ENCODE data around the gene LBHD1. TPM values are rescaled to one million over a fixed set of nuclear protein-coding genes. Genes with fewer than 3 reads are reported as not detected.

Gene LBHD1
- polyA plus RNA-seq, 3 donors: 1.9 to 9.1 (median 2.9) TPM

DNA sequence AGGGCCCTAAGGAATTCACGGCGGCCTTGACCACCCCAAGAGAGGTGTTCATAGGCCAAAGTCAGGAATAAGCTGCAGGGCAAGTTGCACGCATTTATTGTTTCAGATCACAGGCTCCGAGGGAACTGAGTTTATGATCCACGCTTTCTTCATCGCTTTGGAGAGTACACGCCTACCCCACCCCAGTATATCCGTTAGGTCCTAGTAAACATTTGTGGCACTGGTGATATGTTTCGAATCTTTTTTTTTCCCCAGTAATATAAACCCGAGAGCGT, 26.5 kb downstream of the LBHD1 start:
- Histone ChIP-seq H3K27ac (ENCODE audit: low read depth in 1 of 2, low read length in 2 of 2) (peak overlapping the region; percentile 74 to 90), H3K27me3 (ENCODE audit: control insufficient read depth in 2 of 2, insufficient read depth in 2 of 2, low read length in 2 of 2) (no peaks in the 10 kb centered on the region), H3K4me3 (replicated peaks in 1 of 3; ENCODE audit: low read depth in 2 of 3, low read length in 3 of 3) (peak overlapping the region; percentile 91 to 99 (median 91)), H2AFZ (ENCODE audit: insufficient read depth, low read depth, low read length, poor library complexity, severe bottlenecking) (peak overlapping the region; percentile 84), H3K79me2 (ENCODE audit: insufficient read depth, low read length) (peaks cover 72% of the 10 kb centered on the region), H3K4me2 (replicated peaks; ENCODE audit: extremely low read depth, low read length, poor library complexity, severe bottlenecking) (peak overlapping the region; percentile 98), H3K4me1 (ENCODE audit: control insufficient read depth in 1 of 2, insufficient read depth in 2 of 2, low read length in 2 of 2) (peaks cover 16 to 24% of the 10 kb centered on the region in 2 donors), H3K9me3 (replicated peaks in 1 of 2; ENCODE audit: control insufficient read depth in 1 of 2, insufficient read depth in 1 of 2, low read length in 2 of 2) (no peaks in the 10 kb centered on the region), H3K36me3 (replicated peaks in 1 of 2; ENCODE audit: control insufficient read depth in 1 of 2, insufficient read depth in 2 of 2, low read length in 2 of 2) (peaks cover 25 to 45% of the 10 kb centered on the region in 2 donors), H4K20me1 (ENCODE audit: insufficient read depth, low read length) (peaks cover 4% of the 10 kb centered on the region), H3K9ac (ENCODE audit: insufficient read depth, low read length, poor library complexity, severe bottlenecking) (peak overlapping the region; percentile 96)
- Mint-ChIP-seq H3K27ac (peak overlapping the region; percentile 85 to 98 (median 91)), H3K9me3 (no peaks in the 10 kb centered on the region), H3K27me3 (ENCODE audit: low read depth in 3 of 3) (peaks cover 0 to 4% (median 0%) of the 10 kb centered on the region in 3 donors), H3K36me3 (peaks cover 20 to 41% of the 10 kb centered on the region in 2 donors), H3K4me1 (peaks cover 21% of the 10 kb centered on the region), H3K4me3 (peak overlapping the region; percentile 87 to 94)
- TF ChIP-seq, protein P1, sequence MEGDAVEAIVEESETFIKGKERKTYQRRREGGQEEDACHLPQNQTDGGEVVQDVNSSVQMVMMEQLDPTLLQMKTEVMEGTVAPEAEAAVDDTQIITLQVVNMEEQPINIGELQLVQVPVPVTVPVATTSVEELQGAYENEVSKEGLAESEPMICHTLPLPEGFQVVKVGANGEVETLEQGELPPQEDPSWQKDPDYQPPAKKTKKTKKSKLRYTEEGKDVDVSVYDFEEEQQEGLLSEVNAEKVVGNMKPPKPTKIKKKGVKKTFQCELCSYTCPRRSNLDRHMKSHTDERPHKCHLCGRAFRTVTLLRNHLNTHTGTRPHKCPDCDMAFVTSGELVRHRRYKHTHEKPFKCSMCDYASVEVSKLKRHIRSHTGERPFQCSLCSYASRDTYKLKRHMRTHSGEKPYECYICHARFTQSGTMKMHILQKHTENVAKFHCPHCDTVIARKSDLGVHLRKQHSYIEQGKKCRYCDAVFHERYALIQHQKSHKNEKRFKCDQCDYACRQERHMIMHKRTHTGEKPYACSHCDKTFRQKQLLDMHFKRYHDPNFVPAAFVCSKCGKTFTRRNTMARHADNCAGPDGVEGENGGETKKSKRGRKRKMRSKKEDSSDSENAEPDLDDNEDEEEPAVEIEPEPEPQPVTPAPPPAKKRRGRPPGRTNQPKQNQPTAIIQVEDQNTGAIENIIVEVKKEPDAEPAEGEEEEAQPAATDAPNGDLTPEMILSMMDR (IDR thresholded peaks at IDR 0.05): no peak
- 40% methylated on average over 4 of the region's 11 CpGs for WGBS (ENCODE audit: insufficient coverage)
- DNase-seq: no peak
- intact Hi-C loops (cut with micrococcal nuclease): loop anchor here in 1 of 2 donors (5.0 kb wide), 1 partner anchor 43 kb away; the partner anchor contains the start of gene MTA2

GRCh38 chr11:62644220-62644619, 27.8 kb downstream of the LBHD1 start:
- 96% methylated on average over 3 of the region's 8 CpGs for WGBS (ENCODE audit: insufficient coverage)
- Mint-ChIP-seq H3K9me3 (no peaks in the 10 kb centered on the region), H3K4me3 (no peak overlapping the region), H3K4me1 (peaks cover 25% of the 10 kb centered on the region), H3K27me3 (ENCODE audit: low read depth in 3 of 3) (peaks cover 0 to 4% (median 0%) of the 10 kb centered on the region in 3 donors), H3K27ac (peak overlapping the region in 1 of 7 donors; percentile 3), H3K36me3 (peaks cover 20 to 42% of the 10 kb centered on the region in 2 donors)
- H3K4me3 ChIP-seq (replicated peaks in 1 of 3; ENCODE audit: low read depth in 2 of 3, low read length in 3 of 3): no peak overlapping the region
- peaks cover 20 to 44% of the 10 kb centered on the region in 2 donors for H3K36me3 ChIP-seq (replicated peaks in 1 of 2; ENCODE audit: control insufficient read depth in 1 of 2, insufficient read depth in 2 of 2, low read length in 2 of 2)
- H3K9me3 ChIP-seq (replicated peaks in 1 of 2; ENCODE audit: control insufficient read depth in 1 of 2, insufficient read depth in 1 of 2, low read length in 2 of 2): no peaks in the 10 kb centered on the region
- peak overlapping the region in 1 of 2 donors; percentile 20 for H3K27ac ChIP-seq (ENCODE audit: low read depth in 1 of 2, low read length in 2 of 2)
- peaks cover 16 to 24% of the 10 kb centered on the region in 2 donors for H3K4me1 ChIP-seq (ENCODE audit: control insufficient read depth in 1 of 2, insufficient read depth in 2 of 2, low read length in 2 of 2)
- intact Hi-C loops (cut with micrococcal nuclease): no loop called here
- peaks cover 4% of the 10 kb centered on the region for H4K20me1 ChIP-seq (ENCODE audit: insufficient read depth, low read length)
- TF ChIP-seq, protein P1 (IDR thresholded peaks at IDR 0.05): no peak
- no peak overlapping the region for H3K9ac ChIP-seq (ENCODE audit: insufficient read depth, low read length, poor library complexity, severe bottlenecking)
- H3K27me3 ChIP-seq (ENCODE audit: control insufficient read depth in 2 of 2, insufficient read depth in 2 of 2, low read length in 2 of 2): no peaks in the 10 kb centered on the region
- no peak for DNase-seq
- no peak overlapping the region for H2AFZ ChIP-seq (ENCODE audit: insufficient read depth, low read depth, low read length, poor library complexity, severe bottlenecking)
- H3K79me2 ChIP-seq (ENCODE audit: insufficient read depth, low read length): peaks cover 75% of the 10 kb centered on the region
- no peak overlapping the region for H3K4me2 ChIP-seq (replicated peaks; ENCODE audit: extremely low read depth, low read length, poor library complexity, severe bottlenecking)
